Psoas muscle (tissue), 8 donors: ENCODE measurements around the gene CACNB4. TPM values are rescaled to one million over a fixed set of nuclear protein-coding genes. Genes with fewer than 3 reads are reported as not detected.
"Not testable (repeated sequence)": the region's sequence is repeated elsewhere in the genome, so short reads cannot be mapped to it uniquely, and the experiment has no call there.

ENCODE experiments used
- ATAC-seq, 4 donors: fragments of 200-7000 bp; cut with Tn5 transposase; one replicate each; pipeline ENCODE4 v1.9.1; 2020; ENCODE audit warnings: moderate library complexity in 3 of 4, mild to moderate bottlenecking in 2 of 4
- DNase-seq, 2 donors: peaks; one replicate each; pipeline ENCODE4 v3.0.0-alpha.2; 2020
- H3K27ac ChIP-seq: fragments of 200-600 bp; one replicate; pipeline ENCODE4 v1.8.0; 2022
- H3K27me3 ChIP-seq, 3 donors: fragments of 200-600 bp in 1 of 3; one replicate each; pipeline versions ENCODE4 v1.6.1 to v1.8.0; 2013 to 2022; ENCODE audit warnings: low read length in 2 of 3, mild to moderate bottlenecking in 2 of 3, moderate library complexity in 1 of 3; ENCODE audit not compliant: insufficient read depth in 3 of 3
- H3K36me3 ChIP-seq, 2 donors: fragments of 200-600 bp in 1 of 2; one replicate each; pipeline versions ENCODE4 v1.6.1 to v1.8.0; 2013 to 2022; ENCODE audit warnings: low read depth in 1 of 2, mild to moderate bottlenecking in 1 of 2, moderate library complexity in 1 of 2; ENCODE audit not compliant: insufficient read depth in 1 of 2
- H3K4me1 ChIP-seq: fragments of 200-600 bp; one replicate; pipeline ENCODE4 v1.8.0; 2022
- H3K4me3 ChIP-seq: fragments of 200-600 bp; one replicate; pipeline ENCODE4 v1.8.0; 2022; ENCODE audit warnings: mild to moderate bottlenecking
- H3K9me3 ChIP-seq: fragments of 200-600 bp; one replicate; pipeline ENCODE4 v1.8.0; 2022
- WGBS, 3 donors: extraction: QIAGEN DNeasy Blood & Tissue Kit; methylation state at CpG; one replicate each; pipeline versions ENCODE4 v1.1.6 to v1.1.7; 2013; 5-methylcytosine and 5-hydroxymethylcytosine counted together
- intact Hi-C, 2 donors: fragments of 100-400 bp; cut with DNase I; formaldehyde crosslinking; loops; one replicate each; pipeline versions ENCODE4 v1.11.0 to v1.14.2; 2022
- polyA plus RNA-seq, 3 donors: library from polyadenylated mRNA; stranded (reverse); fragments of 200-250 nt; gene quantifications; one replicate each; pipeline ENCODE4 v1.2.3, GENCODE V29; 2013
- total RNA-seq, 4 donors: library from RNA; stranded (reverse); fragmentation: NEBNext Ultra II Directional in 2 of 4; extraction: Animal tissue kit (Norgen Biotek cat#: 25700) in 2 of 4; gene quantifications; one replicate each; pipeline versions ENCODE4 v1.2.1 to v1.2.4, GENCODE V29; 2021 to 2023
- TF ChIP-seq, protein P1 (sequence below): fragments of 200-600 bp; IDR thresholded peaks from one replicate; pipeline ENCODE4 v1.8.0; 2022; ENCODE audit warnings: antibody characterized with exemption
- donor health status: healthy with polysubstance abuse.
- donor health status: DM: no; HTN: no; CAD: no; lungs with moderate emphysema.
- donor health status: Bipolar disorder and iron deficiency.
- donor health status: healthy.
- donor health status: DM: yes; HTN: yes; CAD: no.
- donor health status: DM: no; HTN: no; CAD: no.
- donor health status: DM: no; HTN: no; CAD: no.
- donor health status: DM: yes; HTN: yes; CAD: no.

CACNB4 gene
- total and polyA plus RNA-seq, 7 donors = 0.10 to 1.1 (median 0.21) TPM

DNA sequence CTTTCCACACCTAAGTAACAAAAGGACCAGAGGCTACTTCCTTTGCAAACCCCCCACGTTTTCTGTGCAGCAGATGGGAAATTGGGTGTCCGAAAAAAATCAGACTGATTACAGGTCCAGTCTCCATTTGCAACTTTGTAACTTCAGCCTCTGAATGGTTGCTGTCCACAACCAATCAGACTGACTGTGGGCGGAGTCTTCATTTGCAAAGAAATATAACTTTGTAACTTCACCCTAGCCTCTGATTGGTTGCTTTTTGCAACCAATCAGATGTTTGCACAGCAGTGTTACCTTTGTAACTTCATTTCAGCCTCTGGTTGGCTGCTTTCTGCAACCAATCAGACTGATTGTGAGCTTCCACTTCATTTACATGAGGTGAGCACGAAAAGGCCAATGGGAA is 27.8 kb upstream of the CACNB4 start:
- WGBS, 3 donors = 85 to 92% (median 91%) methylated on average over 4 of the region's 4 CpGs
- ATAC-seq = no peak

DNA sequence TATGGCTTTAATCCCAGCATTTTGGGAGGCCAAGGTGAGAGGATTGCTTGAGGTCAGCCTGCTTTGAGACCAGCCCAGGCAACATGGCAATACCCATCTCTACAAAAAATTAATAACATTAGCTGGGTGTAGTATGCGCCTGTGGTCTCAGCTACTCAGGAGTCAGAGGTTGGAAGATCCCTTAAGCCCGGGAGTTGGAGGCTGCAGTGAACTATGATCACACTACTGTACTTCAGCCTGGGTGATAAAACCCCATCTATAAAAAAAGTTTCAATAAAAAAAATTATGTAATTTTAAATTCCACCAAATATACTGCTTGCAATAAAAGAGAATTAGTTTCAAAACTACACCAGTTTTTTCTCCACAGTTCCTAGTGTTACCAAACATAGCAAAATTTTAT is 23.3 kb upstream of the CACNB4 start:
- no peak for DNase-seq
- Histone ChIP-seq H3K27ac (no peak overlapping the region), H3K36me3 (peaks cover 6 to 79% of the 10 kb centered on the region in 2 donors), H3K27me3 (no peaks in the 10 kb centered on the region), H3K4me3 (no peak overlapping the region), H3K4me1 (no peaks in the 10 kb centered on the region), H3K9me3 (no peaks in the 10 kb centered on the region)
- TF ChIP-seq, protein P1, sequence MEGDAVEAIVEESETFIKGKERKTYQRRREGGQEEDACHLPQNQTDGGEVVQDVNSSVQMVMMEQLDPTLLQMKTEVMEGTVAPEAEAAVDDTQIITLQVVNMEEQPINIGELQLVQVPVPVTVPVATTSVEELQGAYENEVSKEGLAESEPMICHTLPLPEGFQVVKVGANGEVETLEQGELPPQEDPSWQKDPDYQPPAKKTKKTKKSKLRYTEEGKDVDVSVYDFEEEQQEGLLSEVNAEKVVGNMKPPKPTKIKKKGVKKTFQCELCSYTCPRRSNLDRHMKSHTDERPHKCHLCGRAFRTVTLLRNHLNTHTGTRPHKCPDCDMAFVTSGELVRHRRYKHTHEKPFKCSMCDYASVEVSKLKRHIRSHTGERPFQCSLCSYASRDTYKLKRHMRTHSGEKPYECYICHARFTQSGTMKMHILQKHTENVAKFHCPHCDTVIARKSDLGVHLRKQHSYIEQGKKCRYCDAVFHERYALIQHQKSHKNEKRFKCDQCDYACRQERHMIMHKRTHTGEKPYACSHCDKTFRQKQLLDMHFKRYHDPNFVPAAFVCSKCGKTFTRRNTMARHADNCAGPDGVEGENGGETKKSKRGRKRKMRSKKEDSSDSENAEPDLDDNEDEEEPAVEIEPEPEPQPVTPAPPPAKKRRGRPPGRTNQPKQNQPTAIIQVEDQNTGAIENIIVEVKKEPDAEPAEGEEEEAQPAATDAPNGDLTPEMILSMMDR = no peak
- 92 to 95% (median 94%) methylated on average over 2 of the region's 2 CpGs for WGBS, 3 donors
- ATAC-seq = no peak
- intact Hi-C loops = no loop called here

More for the DNA sequence above, 27.8 kb upstream of the CACNB4 start:
- Histone ChIP-seq H3K9me3 (no peaks in the 10 kb centered on the region), H3K27ac (no peak overlapping the region), H3K4me3 (no peak overlapping the region), H3K36me3 (peaks cover 8 to 89% of the 10 kb centered on the region in 2 donors), H3K4me1 (no peaks in the 10 kb centered on the region), H3K27me3 (no peaks in the 10 kb centered on the region)
- intact Hi-C loops = no loop called here
- TF ChIP-seq, protein P1 = no peak
- DNase-seq = no peak

DNA sequence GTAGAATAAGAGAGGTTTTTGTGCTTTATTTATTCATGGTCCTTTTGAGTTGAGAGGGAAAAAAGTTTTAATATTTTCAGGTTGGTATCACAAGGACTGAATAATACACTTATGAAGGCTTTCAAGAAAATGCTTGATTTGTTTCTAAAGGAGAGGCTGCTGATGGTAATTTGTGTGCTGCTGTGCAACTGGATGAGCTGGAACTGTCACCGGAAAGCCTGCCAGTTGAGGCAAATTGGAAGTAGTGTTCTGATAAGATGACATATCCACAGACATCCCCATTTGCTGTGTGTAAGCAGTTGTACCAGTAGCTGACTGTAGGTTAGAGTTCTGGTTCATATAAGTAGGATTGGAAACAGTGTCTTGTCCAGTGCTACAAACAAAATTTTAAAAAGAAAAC is 21.6 kb upstream of the CACNB4 start:
- H3K27me3 ChIP-seq = no peaks in the 10 kb centered on the region
- no peak overlapping the region for H3K27ac ChIP-seq
- H3K36me3 ChIP-seq = peaks cover 0 to 63% of the 10 kb centered on the region in 2 donors
- no peak for DNase-seq
- 73 to 100% (median 86%) methylated on average over 1 of the region's 1 CpG for WGBS, 3 donors
- no peaks in the 10 kb centered on the region for H3K4me1 ChIP-seq
- TF ChIP-seq, protein P1 = no peak
- H3K9me3 ChIP-seq = no peaks in the 10 kb centered on the region
- H3K4me3 ChIP-seq = no peak overlapping the region
- ATAC-seq = no peak
- intact Hi-C loops = no loop called here

DNA sequence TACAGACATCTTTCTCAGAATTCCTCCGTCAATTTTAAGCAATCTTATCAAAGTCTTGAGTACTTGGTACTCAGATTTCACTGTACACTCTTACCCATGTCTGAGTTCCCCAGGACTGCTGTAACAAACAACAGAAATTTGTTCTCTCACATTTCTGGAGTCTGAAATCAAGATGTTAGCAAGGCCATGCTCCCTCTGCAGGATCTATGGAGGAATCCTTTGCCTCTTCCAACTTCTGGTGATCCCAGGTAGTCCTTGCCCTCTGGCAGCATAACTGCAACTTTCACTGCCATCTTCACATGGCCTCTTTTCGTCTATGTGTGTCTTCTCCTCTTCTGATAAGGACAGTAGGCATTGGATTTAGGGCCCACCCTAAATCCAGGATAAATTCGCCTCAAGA is 17.1 kb upstream of the CACNB4 start:
- TF ChIP-seq, protein P1 = no peak
- DNase-seq (no peak), ATAC-seq (no peak)
- intact Hi-C loops = no loop called here
- Histone ChIP-seq H3K36me3 (peaks cover 0 to 21% of the 10 kb centered on the region in 2 donors), H3K27me3 (no peaks in the 10 kb centered on the region), H3K4me3 (no peak overlapping the region), H3K27ac (no peak overlapping the region), H3K9me3 (no peaks in the 10 kb centered on the region), H3K4me1 (no peaks in the 10 kb centered on the region)
- 88 to 90% (median 90%) methylated on average over 3 of the region's 3 CpGs for WGBS, 3 donors

DNA sequence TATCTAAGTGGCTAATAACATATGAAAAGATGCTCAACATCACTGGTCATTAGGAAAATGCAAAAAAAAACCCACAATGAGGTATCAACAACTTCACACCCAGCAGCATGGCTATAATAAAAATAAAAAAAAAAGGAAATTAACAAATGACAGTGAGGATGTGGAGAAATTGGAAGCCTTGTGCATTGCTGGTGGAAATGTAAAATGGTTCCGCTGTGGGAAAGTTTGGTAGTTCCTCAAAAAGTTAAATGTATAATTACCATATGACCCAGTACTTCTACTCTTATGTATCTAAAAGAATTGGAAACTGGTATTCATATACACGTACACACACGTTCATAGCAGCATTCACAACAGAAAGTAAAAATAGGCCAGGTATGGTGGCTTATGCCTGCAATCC is 15.5 kb upstream of the CACNB4 start:
- 93 to 98% (median 95%) methylated on average over 3 of the region's 3 CpGs for WGBS, 3 donors
- Histone ChIP-seq H3K27ac (no peak overlapping the region), H3K27me3 (no peaks in the 10 kb centered on the region), H3K4me1 (no peaks in the 10 kb centered on the region), H3K4me3 (no peak overlapping the region), H3K9me3 (no peaks in the 10 kb centered on the region), H3K36me3 (peaks cover 0 to 5% of the 10 kb centered on the region in 2 donors)
- ATAC-seq (no peak), DNase-seq (no peak)
- TF ChIP-seq, protein P1 = no peak
- intact Hi-C loops = no loop called here

DNA sequence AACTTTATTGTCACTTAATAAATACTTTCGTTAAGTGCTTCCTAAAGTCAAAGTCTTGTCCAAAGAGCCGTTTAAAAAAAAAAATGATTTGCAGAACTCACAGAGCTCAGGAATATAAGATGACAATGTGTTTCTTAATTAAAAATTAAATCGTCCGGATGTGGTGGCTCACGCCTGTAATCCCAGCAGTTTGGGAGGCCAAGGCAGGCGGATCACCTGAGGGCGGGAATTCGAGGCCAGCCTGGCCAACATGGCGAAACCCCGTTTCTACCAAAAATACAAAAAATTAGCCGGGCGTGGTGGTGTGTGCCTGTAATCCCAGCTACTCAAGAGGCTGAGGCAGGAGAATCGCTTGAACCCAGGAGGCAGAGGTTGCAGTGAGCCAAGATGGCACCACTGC is 8.3 kb upstream of the CACNB4 start:
- DNase-seq, H3K27me3 ChIP-seq, H3K4me1 ChIP-seq, H3K9me3 ChIP-seq, H3K27ac ChIP-seq, H3K36me3 ChIP-seq, H3K4me3 ChIP-seq, ATAC-seq: not testable (repeated sequence)
- intact Hi-C loops = loop anchor here in 1 of 2 donors (5.0 kb wide), 1 partner anchor 70 kb away; no protein-coding TSS in a partner anchor
- WGBS, 3 donors = 91 to 95% (median 95%) methylated on average over 13 of the region's 13 CpGs
